NCI-H2196 (cell line): ENCODE data around the gene ARHGAP32.

Experiments used
- DNase-seq: peaks from one replicate; lab custom pipeline; 2025; ENCODE audit not compliant: unreplicated experiment; lab: John Stamatoyannopoulos, UW

The ARHGAP32 gene

DNA sequence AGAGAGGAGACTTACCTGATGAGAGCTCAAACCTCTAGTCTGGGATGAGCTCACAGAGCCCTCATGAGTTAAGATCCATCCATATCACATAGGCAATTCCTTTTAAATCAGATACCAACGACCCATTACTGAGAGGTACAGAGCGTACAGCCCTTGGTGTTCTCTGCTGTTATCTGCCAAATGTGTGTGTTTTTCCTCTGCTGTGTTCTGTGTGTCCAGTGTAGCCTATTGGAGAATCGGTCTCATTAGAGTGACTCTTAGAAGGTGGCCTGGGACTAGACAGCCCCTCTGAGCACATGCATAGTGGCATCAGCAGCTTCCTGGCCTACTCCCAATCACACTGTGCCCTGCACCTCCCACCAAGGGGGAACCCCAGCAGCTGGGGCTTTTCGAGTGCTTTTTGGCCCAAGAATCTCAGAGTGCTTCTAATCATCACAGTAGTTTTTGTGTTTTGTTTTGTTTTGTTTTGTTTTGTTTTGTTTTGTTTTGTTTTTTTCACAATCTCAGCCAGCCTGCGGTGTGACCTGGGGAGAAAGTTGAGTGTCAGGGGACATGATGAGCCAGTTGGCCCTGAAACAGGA lies 274.9 kb downstream of the ARHGAP32 start:
- no peak for DNase-seq

DNA sequence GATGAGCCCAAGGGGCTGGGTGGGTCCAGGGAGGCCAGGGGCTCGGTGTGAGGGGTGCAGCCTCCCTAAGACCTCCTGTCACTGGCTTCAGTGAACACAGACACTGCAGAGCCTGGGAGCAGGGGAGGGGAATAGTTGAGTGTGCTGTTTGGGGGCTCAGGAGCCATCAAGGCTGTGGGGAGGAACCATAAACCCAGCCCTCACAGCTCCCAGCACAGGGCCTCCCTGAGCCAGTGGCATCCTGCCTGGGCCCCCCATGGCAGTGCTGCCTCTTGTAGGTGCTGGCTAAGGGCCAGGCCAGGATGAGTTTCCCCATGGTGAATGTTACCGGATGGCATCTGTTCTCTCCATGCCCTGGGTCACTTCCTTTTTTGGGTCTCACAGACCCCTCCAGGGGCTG lies 275.4 kb downstream of the ARHGAP32 start:
- no peak for DNase-seq

DNA sequence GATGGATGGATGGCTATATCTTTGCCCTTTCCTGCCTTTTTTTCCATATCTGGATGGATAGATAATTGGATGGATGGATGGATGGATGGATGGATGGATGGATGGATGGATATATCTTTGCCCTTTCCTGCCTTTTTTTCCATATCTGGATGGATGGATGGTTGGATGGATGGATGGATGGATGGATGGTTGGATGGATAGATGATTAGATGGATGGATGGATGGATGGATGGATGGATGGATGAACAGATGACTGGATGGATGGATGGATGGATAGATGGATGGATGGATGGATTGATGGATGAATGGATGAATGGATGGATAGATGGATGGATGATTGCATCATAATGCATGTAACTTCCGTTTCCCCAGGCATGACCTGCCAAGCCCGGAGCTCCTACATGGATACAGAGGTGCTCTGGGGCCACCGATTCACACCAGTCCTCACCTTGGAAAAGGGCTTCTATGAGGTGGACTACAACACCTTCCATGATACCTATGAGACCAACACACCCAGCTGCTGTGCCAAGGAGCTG lies 276.0 kb downstream of the ARHGAP32 start:
- DNase-seq, result no peak

DNA sequence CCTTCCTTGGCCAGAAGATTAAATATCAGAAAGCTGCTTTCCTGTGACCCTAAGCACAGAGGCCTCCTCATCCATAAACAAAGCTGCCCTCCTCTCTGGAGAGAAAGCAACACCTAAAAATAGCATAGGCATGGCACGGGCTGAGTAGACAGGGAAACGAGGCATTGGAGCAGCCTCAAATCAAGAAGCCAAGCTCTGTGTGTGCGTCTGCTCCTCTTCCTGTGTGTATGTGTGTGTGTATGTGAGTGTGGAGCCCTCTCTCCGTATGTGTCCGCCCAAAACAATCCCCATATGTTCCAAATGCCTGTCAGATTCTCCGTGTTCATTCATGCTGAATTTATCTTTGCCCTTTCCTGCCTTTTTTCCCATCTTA lies 277.0 kb downstream of the ARHGAP32 start:
- DNase-seq, result no peak
